ENCODE measurements around the gene NTF4.

Gene NTF4

DNA sequence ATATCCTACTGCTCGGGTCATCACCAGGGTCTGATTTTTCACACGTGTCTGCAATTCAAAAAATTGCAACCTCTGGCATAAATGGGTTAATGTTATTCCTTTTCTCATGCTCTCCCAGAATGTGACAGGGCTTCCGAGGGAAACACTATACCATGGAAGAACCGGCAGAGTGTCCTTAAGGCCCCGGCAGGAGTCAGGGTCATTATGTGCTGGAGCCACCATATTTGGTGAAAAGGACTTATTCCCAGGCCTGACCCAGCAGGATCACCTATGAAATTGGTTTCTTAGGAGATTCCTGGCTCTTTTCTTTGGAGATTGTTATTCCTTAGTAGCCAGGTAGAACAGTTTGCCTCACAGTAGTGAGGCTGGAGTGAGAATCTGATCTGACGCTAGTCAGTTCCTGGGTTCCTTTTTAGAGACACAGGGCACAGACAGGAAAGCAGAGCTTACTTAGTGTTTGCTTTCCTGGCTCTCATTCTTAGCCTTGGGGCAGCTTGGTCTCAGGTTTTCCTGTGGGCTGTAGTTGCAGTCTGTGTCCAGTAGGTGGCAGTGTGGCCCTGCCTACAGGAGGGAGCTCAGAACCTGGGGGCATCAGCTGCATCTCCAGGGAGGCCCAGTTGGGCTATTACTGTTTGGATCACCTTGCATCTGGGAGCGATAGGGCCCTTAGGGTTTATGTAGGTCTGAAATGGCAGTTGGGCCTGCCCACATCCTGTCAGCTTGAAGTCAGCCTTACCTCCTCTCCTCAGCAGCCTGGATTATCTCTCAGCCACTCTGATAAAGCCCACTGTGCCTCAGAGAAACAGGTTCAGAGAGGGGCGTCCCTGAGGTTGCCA is 33.1 kb upstream of the NTF4 start:
- DNase-seq (ENCODE audit: low read depth in 1 of 2, low spot score in 1 of 2) = peak; percentile 69 to 79
- Histone ChIP-seq H3K4me3 (replicated peaks; ENCODE audit: insufficient read depth, low read length) (no peak overlapping the region), H3K27me3 (ENCODE audit: insufficient read depth, poor library complexity, severe bottlenecking) (no peaks in the 10 kb centered on the region), H3K27ac (replicated peaks) (no peak overlapping the region)
- TF ChIP-seq, protein P1, sequence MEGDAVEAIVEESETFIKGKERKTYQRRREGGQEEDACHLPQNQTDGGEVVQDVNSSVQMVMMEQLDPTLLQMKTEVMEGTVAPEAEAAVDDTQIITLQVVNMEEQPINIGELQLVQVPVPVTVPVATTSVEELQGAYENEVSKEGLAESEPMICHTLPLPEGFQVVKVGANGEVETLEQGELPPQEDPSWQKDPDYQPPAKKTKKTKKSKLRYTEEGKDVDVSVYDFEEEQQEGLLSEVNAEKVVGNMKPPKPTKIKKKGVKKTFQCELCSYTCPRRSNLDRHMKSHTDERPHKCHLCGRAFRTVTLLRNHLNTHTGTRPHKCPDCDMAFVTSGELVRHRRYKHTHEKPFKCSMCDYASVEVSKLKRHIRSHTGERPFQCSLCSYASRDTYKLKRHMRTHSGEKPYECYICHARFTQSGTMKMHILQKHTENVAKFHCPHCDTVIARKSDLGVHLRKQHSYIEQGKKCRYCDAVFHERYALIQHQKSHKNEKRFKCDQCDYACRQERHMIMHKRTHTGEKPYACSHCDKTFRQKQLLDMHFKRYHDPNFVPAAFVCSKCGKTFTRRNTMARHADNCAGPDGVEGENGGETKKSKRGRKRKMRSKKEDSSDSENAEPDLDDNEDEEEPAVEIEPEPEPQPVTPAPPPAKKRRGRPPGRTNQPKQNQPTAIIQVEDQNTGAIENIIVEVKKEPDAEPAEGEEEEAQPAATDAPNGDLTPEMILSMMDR (IDR thresholded peaks at IDR 0.05; ENCODE audit: insufficient read depth, low read length) = peak; percentile 98
- TF ChIP-seq SPI1 (IDR thresholded peaks at IDR 0.05; ENCODE audit: borderline replicate concordance, low read depth) = no peak

DNA sequence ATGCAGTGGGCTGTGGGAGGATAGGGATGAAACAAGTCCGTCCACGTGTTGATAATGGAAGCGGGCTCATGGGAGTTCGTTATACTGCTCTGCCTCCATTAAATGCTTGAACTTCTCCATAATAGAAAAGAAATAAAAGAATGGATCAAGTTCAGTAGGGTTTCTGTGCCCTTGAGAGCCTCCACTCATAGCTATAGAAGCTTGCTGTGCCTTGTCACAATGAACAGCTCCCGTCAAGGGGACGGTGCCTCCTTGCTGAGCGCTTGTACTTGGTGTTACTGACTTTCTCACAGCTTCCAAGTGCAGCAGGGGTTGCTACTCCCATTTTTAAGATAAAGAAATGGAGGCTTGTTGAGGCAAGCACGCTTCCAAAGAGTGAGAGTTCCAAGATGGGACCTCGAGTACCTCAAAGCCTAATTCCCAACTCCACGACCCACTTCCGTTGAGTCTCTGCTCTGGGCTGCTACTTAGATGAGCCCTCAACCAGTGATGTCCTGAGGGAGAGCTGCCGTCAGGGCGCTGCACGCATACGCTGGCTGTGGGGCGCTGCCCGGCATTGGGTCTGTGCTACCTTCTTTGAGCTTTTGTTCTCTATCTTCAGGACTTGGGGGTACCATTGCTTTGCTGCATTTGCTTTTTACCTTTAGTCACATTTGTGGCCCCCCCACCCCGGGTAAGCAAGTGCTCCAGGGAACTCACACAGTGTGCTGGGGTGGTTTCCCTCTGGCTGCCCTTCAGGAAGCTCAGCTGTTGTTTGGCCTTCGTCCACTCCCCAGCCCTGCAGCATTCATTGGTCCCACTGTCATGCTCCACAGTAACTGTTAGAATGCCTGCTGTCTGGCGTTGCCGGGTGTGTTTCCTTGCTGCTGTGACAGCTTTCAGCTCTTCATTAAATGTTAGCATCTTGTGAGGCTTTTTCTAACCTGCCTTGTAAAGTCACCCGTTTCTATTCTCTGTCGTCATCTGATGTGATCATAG is 30.2 kb upstream of the NTF4 start:
- no peaks in the 10 kb centered on the region for H3K27me3 ChIP-seq (ENCODE audit: insufficient read depth, poor library complexity, severe bottlenecking)
- H3K27ac ChIP-seq (replicated peaks) = no peak overlapping the region
- no peak for DNase-seq (ENCODE audit: low read depth in 1 of 2, low spot score in 1 of 2)
- peak; percentile 25; the same call in 1 of the 2 replicates for TF ChIP-seq POLR2AphosphoS5 (IDR thresholded peaks at IDR 0.05; ENCODE audit: low read depth)
- TF ChIP-seq, protein P1 (IDR thresholded peaks at IDR 0.05; ENCODE audit: insufficient read depth, low read length) = no peak
- no peak overlapping the region for H3K4me3 ChIP-seq (replicated peaks; ENCODE audit: insufficient read depth, low read length)

DNA sequence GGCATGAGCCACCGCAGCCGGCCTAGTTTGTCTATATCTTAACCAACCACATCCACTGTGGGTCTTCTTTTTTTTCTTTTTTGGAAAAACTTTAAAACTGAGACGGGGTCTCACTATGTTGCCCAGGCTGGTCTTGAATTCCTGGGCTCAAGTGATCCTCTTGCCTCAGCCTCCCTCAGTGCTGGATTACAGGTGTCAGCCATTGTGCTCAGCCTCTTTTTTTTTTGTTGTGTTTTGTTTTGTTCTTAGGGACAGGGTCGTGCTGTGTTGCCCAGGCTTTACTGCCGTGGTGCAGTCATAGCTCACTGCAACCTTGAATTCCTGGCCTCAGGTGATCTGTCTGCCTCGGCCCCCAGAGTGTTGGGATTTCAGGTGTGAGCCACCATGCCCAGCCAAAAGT is 28.1 kb upstream of the NTF4 start:
- Histone ChIP-seq H3K27me3 (ENCODE audit: insufficient read depth, poor library complexity, severe bottlenecking) (no peaks in the 10 kb centered on the region), H3K27ac (replicated peaks) (no peak overlapping the region), H3K4me3 (replicated peaks; ENCODE audit: insufficient read depth, low read length) (no peak overlapping the region)
- TF ChIP-seq SPI1 (IDR thresholded peaks at IDR 0.05; ENCODE audit: borderline replicate concordance, low read depth) = no peak
- TF ChIP-seq, protein P2, sequence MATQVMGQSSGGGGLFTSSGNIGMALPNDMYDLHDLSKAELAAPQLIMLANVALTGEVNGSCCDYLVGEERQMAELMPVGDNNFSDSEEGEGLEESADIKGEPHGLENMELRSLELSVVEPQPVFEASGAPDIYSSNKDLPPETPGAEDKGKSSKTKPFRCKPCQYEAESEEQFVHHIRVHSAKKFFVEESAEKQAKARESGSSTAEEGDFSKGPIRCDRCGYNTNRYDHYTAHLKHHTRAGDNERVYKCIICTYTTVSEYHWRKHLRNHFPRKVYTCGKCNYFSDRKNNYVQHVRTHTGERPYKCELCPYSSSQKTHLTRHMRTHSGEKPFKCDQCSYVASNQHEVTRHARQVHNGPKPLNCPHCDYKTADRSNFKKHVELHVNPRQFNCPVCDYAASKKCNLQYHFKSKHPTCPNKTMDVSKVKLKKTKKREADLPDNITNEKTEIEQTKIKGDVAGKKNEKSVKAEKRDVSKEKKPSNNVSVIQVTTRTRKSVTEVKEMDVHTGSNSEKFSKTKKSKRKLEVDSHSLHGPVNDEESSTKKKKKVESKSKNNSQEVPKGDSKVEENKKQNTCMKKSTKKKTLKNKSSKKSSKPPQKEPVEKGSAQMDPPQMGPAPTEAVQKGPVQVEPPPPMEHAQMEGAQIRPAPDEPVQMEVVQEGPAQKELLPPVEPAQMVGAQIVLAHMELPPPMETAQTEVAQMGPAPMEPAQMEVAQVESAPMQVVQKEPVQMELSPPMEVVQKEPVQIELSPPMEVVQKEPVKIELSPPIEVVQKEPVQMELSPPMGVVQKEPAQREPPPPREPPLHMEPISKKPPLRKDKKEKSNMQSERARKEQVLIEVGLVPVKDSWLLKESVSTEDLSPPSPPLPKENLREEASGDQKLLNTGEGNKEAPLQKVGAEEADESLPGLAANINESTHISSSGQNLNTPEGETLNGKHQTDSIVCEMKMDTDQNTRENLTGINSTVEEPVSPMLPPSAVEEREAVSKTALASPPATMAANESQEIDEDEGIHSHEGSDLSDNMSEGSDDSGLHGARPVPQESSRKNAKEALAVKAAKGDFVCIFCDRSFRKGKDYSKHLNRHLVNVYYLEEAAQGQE (IDR thresholded peaks at IDR 0.05; ENCODE audit: insufficient replicate concordance, low read depth) = no peak
- TF ChIP-seq GABPA (IDR thresholded peaks at IDR 0.05; ENCODE audit: low read depth) = no peak
- no peak for TF ChIP-seq POLR2AphosphoS5 (IDR thresholded peaks at IDR 0.05; ENCODE audit: low read depth)
- TF ChIP-seq, protein P1 (IDR thresholded peaks at IDR 0.05; ENCODE audit: insufficient read depth, low read length) = no peak
- no peak for DNase-seq (ENCODE audit: low read depth in 1 of 2, low spot score in 1 of 2)

DNA sequence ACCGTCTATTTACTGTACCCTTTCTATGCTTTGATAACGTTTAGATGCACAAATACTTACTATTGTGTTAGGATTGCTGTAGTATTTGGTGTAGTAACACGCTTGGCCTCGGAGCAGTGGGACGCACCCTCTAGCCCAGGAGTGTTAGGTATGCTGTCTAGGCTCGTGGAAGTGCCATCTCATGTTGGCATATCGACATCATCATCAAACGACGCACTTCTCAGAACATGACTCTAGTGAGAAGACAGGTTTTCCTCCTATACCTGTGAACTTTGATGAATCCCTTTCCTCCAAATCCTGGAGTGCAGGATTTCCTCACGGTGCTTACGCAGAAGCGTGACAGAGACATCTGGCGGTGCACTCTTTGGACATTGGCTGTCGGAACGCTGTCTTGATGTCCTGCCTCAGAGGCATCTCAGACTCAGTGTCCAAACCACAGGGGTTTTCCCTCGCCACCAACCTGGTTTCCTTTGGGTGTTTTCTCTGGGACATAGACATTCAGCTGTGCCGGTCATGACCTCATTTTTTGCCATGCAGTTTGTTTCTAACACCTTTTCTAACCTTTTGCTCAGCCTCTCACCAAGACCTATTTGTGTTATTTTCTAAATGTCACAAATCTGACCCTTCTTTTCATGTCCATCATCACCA is 26.9 kb upstream of the NTF4 start:
- TF ChIP-seq GABPA (IDR thresholded peaks at IDR 0.05; ENCODE audit: low read depth) = no peak
- TF ChIP-seq, protein P2 (IDR thresholded peaks at IDR 0.05; ENCODE audit: insufficient replicate concordance, low read depth) = no peak
- no peak for TF ChIP-seq POLR2AphosphoS5 (IDR thresholded peaks at IDR 0.05; ENCODE audit: low read depth)
- TF ChIP-seq, protein P1 (IDR thresholded peaks at IDR 0.05; ENCODE audit: insufficient read depth, low read length) = no peak
- TF ChIP-seq SPI1 (IDR thresholded peaks at IDR 0.05; ENCODE audit: borderline replicate concordance, low read depth) = no peak
- DNase-seq (ENCODE audit: low read depth in 1 of 2, low spot score in 1 of 2) = no peak
- Histone ChIP-seq H3K27me3 (ENCODE audit: insufficient read depth, poor library complexity, severe bottlenecking) (no peaks in the 10 kb centered on the region), H3K27ac (replicated peaks) (no peak overlapping the region), H3K4me3 (replicated peaks; ENCODE audit: insufficient read depth, low read length) (no peak overlapping the region)
